ENCODE results near the gene HOXA10.

HOXA10 gene

GRCh38 chr7:27189997-27190748 lies 16.1 kb upstream of the HOXA10 start:
- DNase-seq: peak; percentile 39

- peak; percentile 51 for DNase-seq
Observed at GRCh38 chr7:27189295-27189996, 15.3 kb upstream of the HOXA10 start.

GRCh38 chr7:27188386-27189294 lies 14.5 kb upstream of the HOXA10 start:
- peak; percentile 59 for DNase-seq

- DNase-seq: peak; percentile 55
Observed at GRCh38 chr7:27187475-27188385, 13.6 kb upstream of the HOXA10 start.

GRCh38 chr7:27186668-27187474 lies 12.8 kb upstream of the HOXA10 start:
- no peak for DNase-seq

GRCh38 chr7:27185854-27186667 lies 11.9 kb upstream of the HOXA10 start:
- peak; percentile 54 for DNase-seq

GRCh38 chr7:27185013-27185853 lies 11.1 kb upstream of the HOXA10 start, which contains the start of gene HOXA11:
TSS of gene HOXA11 (minus strand) at chr7:27185232. CDS start at chr7:27185144, 88 bp downstream.
- peak; percentile 55 for DNase-seq

GRCh38 chr7:27184337-27185012 lies 10.4 kb upstream of the HOXA10 start:
- peak; percentile 74 for DNase-seq

GRCh38 chr7:27183682-27184336 lies 9.7 kb upstream of the HOXA10 start:
- DNase-seq: peak; percentile 56

- DNase-seq: peak; percentile 51
Observed at GRCh38 chr7:27182861-27183681, 9.0 kb upstream of the HOXA10 start.

- DNase-seq: peak; percentile 43
Observed at GRCh38 chr7:27182285-27182841, 8.2 kb upstream of the HOXA10 start.

GRCh38 chr7:27181795-27182275 lies 7.7 kb upstream of the HOXA10 start:
- DNase-seq: peak; percentile 41

- peak; percentile 48 for DNase-seq
Observed at GRCh38 chr7:27180431-27181420, 6.6 kb upstream of the HOXA10 start.

- DNase-seq: peak; percentile 91
Observed at GRCh38 chr7:27179503-27180430, 5.6 kb upstream of the HOXA10 start.

Measured in activated CD8-positive, alpha-beta memory T cell treated with anti-CD3 and anti-CD28 coated beads, Interleukin-2, amount 50 U/mL, for 48 hours (primary cell).